Erythroblast (primary cell): Measurements from ENCODE around the gene UGT1A10.

Source experiments
- GATA1 ChIP-seq: IDR thresholded peaks from 2 replicates; pipeline ENCODE4 v1.6.1; 2011; ENCODE audit warnings: low read depth, mild to moderate bottlenecking, control low read depth, low read length, moderate library complexity
- POLR2A ChIP-seq: IDR thresholded peaks from 2 replicates; pipeline ENCODE4 v1.6.1; 2011; ENCODE audit warnings: mild to moderate bottlenecking, low read length

DNA sequence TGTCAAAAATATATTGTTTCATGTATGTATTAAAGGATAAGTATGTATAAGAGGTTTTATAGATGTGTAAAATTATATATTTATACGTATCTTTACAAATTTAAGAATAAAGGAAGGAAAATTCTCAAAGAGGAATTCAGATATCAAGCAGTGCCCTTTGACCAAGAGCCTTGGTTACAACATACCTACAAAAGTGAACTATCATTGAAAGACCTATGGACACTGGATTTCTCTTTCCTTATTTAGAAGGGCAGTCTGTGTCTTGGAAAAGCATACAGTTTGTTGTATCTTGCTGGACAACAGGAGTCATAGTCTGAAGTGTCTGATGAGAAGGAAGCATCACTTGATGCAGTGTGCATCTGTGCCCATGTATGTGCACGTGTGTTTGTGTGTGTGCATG lies 47.8 kb upstream of the UGT1A10 start:
- TF ChIP-seq POLR2A = no peak
- no peak for TF ChIP-seq GATA1
